GM19238 (cell line): ENCODE data around the gene NIN.

Source experiments
- DNase-seq: peaks from one replicate; pipeline ENCODE4 v3.0.0; 2011; ENCODE audit warnings: low spot score; ENCODE audit not compliant: insufficient read length

The NIN gene

DNA sequence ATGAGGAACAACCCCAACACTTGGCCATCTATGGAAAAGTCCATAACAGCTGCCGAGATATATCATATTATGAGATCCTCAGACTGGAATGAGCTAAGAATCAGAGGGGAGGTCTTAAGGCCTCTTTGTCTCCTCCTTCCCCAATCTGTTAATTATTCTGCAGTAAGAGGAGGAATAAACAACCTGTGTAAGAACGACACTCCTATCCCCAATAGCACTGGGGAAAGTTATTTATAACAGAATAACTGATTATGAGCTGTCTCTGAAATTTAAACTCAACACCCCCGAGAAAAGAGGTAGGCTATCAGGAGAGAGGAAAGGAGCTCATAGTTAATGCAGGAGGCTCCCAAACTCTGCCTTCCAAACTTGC lies 68.0 kb downstream of the NIN start:
- DNase-seq: no peak

- peak; percentile 7 for DNase-seq
These were observed 68.7 kb downstream of the NIN start for GRCh38 chr14:50762001-50762930.

DNA sequence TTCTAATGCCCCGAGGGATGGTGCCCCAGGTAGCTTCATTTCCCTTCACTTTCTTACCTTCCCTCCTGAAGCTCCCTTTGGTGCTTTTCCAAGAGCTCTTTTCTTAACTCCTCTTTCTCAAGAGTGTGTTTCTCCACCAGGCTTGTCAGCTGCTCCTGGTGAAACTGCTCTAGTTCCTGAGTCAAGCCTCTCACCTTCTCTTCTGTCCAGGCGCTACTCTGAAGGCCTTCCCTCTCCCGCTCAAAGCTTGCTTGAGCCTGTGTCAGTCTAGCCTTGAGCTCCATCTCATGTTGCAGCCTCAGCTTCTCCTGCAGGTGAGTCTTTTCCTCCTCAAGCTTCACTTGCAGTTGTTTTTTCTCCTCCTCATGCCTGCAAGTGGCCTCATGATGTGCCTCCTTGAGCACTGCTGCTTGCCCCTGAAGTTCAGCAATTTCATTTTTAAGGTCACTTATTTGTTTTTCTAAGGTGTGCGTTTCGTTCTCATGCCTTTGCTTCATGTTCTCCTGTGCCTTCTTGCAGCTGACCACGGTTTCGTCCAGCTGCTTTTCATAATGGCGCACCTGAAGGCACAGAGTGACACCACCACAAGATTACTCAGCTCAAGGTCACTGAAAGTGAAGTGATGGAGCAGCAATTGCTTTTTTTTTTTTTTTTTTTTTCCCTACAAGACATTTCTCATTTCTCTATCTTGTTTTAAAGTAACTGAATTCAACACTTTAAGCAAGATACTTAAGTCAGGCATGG lies 71.0 kb downstream of the NIN start:
- DNase-seq: no peak

DNA sequence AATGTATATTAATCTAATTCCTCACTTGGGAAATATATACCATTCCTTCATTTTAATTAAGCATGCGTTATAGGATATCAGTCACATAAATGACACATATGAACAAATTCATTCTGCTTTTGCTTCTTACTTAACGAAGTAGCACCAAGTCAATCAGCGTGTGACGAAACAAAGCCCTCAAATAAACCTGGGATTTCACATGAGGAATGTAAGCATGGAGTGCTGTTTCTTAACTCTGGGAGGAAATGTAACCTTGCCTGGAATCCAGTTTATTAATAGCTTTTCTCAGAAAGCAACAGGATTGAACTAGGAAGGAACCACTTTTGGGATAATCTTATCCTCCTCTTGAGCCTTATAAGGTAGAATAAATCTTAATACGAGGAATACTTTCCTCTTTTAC lies 72.0 kb downstream of the NIN start:
- no peak for DNase-seq

DNA sequence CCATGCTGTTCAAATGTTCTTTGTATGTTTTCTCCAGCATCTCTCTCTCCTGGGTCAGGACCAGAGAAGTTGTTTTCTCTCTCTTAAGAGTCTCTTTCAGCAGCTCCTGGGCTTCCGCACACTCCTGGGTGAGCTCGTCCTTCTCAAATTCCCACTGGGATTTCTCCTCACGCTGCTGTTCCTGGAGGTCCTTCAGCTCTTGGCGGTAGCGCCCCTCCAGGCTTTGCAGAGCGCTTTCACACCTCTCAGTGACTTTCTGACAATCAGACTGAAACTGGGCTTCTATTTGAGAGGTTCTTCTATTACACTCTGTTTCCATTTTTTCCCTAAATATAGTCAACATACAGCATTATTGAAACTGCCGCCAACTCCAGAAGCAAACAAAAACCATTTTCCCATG lies 72.7 kb downstream of the NIN start:
- no peak for DNase-seq

- DNase-seq: no peak
These were observed 73.3 kb downstream of the NIN start for GRCh38 chr14:50757702-50758101.

- no peak for DNase-seq
These were observed 74.7 kb downstream of the NIN start for GRCh38 chr14:50756300-50756699.

DNA sequence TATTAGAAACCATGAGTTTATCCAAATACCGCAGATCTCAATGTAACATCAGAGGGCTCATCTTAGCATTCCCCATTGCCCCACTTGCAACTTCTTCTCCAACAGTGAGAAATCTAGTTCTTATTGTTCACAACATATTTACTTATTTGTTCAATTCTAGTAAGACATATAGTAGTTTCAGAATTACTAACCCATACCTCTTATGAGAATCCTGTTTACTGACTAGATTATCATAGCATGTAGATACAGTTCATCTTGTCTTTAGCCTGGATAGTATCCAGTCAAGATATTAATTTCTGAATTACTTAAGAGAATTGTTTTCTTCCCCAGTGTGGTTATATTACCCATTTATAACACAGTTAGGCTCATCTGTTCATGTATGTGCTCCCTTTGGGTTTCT lies 80.6 kb downstream of the NIN start:
- no peak for DNase-seq

- no peak for DNase-seq
These were observed 85.4 kb downstream of the NIN start for GRCh38 chr14:50745401-50746058.

DNA sequence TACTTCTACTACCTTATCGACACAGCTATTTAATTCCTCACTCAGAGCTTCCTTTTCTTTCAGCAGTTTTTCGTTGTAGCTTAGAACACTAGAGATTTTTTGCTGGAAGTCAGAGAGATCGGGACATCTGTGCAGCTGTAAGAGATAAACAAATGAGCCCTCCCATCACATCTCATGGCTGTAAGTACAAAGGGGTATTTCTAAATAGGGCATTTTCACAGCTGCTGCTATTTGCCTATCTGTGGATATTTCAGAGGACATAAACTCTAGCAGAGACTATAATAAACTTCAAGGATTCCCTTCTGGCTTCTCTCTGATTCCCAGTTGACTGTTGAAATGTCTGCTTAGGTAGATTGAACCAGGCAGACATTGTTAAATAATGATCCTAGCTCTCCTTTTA lies 86.7 kb downstream of the NIN start:
- no peak for DNase-seq

GRCh38 chr14:50741567-50741966 lies 89.4 kb downstream of the NIN start:
- DNase-seq: no peak

DNA sequence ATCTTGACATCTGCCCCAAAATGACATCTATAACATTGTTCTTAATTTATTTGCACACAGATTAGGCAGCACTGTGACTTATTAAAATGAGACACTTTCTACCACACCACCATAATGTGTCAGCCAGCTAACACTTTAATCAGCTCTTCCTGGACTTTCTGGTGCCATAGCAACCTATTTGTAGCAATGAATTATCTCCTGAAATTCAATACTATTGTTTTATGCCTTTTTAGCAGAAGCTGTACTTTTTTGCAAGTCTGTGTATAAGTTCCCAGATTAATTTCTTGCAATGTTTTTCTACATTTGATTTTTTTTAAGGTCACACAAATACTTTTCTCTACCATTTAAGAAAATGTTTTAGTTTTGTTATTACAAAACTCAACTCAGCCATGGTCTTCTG lies 90.1 kb downstream of the NIN start:
- no peak for DNase-seq

DNA sequence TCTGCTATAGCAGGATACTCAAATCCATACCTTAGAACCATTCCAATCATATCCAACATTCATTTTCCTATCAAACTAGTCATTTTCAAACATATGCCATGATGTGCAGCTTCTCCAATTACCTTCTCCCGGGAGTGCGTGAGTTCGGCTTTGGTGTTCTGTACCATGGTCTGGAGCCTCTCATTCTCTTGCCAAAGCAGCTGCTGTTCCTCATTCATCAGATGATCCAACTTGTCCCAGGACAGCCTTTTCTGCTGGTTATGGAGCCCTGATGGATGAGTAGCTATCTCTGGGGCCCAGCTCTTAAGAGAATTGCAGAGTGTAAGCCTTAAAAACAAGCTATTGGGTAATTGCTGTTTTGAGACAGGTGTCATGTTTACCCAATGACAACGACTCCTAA lies 91.8 kb downstream of the NIN start:
- DNase-seq: no peak

GRCh38 chr14:50736932-50737419 lies 94.0 kb downstream of the NIN start:
- peak; percentile 15 for DNase-seq

DNA sequence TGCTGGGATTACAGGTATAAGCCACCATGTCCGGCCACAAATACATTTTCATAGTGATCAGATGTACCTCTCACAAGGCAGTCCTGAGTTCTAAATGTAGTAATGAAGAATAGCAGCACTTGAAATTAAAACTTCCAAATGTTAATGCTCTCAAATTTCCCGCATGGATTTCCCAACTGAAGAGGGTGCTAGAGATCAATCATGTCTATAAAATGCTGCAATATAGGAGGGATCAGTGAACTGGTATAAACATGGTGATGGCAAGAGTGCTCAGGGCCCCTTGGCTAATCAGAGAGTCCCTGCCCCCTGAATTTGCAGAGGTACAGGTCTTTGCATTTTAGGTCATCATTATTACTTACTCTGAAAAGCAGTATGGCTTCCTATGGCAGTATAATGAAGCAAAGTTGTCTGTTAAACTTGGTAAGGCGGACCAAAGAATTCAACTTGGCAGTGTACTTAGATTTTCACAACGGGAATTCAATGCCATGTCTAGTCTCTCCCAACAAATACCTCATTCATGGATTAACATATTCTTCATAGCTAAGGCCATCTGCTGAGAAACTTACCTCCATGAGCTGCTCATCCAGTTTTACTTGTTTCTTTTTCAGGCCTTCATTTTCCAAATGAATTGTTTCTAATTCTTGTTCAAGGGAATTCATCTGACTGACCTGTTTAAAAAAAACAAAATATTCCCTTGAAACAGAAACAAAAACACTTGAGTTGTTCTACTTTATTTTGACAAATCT lies 95.8 kb downstream of the NIN start:
- DNase-seq: no peak

DNA sequence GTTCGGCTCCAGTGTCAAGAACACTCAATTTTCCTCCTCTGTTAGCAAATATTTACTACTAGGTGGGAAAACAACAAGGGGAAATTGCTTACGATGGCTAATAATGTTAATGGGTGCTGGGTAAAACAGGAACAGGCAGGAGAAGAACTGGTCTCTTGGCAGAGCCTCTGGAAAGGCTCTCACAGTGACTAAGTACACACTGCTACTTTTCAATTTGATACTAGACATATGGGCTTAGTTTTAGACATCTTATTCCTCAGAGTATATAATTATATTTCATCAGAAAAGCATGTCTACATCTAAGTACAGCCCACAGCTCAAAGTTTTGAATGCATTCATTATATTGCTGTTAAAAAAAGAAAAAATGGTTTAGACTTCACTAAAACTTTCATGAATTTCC lies 97.5 kb downstream of the NIN start:
- DNase-seq: no peak

DNA sequence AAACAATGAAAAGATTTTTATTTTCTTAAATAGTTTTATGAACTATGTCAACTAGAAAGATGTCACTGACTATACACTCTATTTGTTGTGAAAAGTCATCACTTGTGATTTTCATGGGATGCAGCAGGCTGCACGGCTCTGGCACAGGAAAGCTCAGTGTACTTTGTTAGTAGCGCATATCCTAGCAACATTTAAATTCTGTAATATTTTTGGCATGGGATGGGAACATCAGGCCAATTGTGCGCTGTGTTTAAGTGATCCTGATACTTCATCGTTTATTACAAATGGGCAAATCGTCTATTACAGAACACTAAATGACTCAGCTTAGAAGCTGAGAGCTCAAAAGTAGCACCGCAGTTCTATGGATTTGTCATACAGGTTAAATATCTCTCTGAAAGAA lies 102.1 kb downstream of the NIN start:
- no peak for DNase-seq

GRCh38 chr14:50726372-50727107 lies 104.4 kb downstream of the NIN start:
- no peak for DNase-seq

GRCh38 chr14:50725761-50726160 lies 105.2 kb downstream of the NIN start:
- no peak for DNase-seq

GRCh38 chr14:50719911-50720759 lies 110.8 kb downstream of the NIN start:
- DNase-seq: no peak
